ENCODE data around the gene SH3TC2.

GRCh38 chr5:148969291-148969690 is 93.6 kb downstream of the SH3TC2 start:
- TF ChIP-seq CTCF (IDR thresholded peaks at IDR 0.05) (no peak), POLR2A (IDR thresholded peaks at IDR 0.05) (no peak)

All from esophagus squamous epithelium (tissue), 4 donors.